Measurements from ENCODE around the gene S100A6.

- no peak for TF ChIP-seq POLR2AphosphoS5 (IDR thresholded peaks at IDR 0.05; ENCODE audit: low read depth, low read length)
- TF ChIP-seq TAF1 (IDR thresholded peaks at IDR 0.05; ENCODE audit: borderline replicate concordance, low read depth, low read length), result no peak
Observed at GRCh38 chr1:153565529-153566374, 30.0 kb upstream of the S100A6 start, which contains the start of gene S100A2.

Measured in GM12892 (cell line).